WTC11 (cell line): ENCODE results near the gene FILIP1L.

Experiments used
- ATF3 ChIP-seq: sonication (generic); formaldehyde crosslinking; conservative IDR thresholded peaks from 2 replicates; pipeline ENCODE4 v1.8.1; 2022; ENCODE audit warnings: mild to moderate bottlenecking, missing genetic modification reagents
- CREB1 ChIP-seq: sonication (generic); formaldehyde crosslinking; IDR thresholded peaks from 2 replicates; pipeline ENCODE4 v1.8.0; 2023; ENCODE audit warnings: mild to moderate bottlenecking, missing genetic modification reagents
- CTCF ChIP-seq: fragments of 200-600 bp; IDR thresholded peaks from 2 replicates; pipeline ENCODE4 v1.8.0; 2022; ENCODE audit warnings: antibody characterized with exemption
- E2F1 ChIP-seq: sonication (generic); formaldehyde crosslinking; IDR thresholded peaks from 2 replicates; pipeline ENCODE4 v1.8.0; 2022; ENCODE audit warnings: mild to moderate bottlenecking, missing genetic modification reagents
- SMAD4 ChIP-seq: sonication (generic); formaldehyde crosslinking; IDR thresholded peaks from 2 replicates; pipeline ENCODE4 v1.8.0; 2022; ENCODE audit warnings: mild to moderate bottlenecking, missing genetic modification reagents

- TF ChIP-seq CREB1 (CRISPR knock-in tag) (no peak), CTCF (no peak), E2F1 (no peak), SMAD4 (CRISPR knock-in tag) (no peak), ATF3 (CRISPR knock-in tag) (no peak)
Measured at GRCh38 chr3:99883693-99884092, 230.6 kb downstream of the FILIP1L start.
